K562 (cell line): ENCODE results near the gene SAE1. TPM values are rescaled to one million over a fixed set of nuclear protein-coding genes. Genes with fewer than 3 reads are reported as not detected.

ENCODE experiments used
- ATAC-seq: fragments of 200-7000 bp; cut with Tn5 transposase; 3 replicates; pipeline ENCODE4 v1.9.1; 2020; ENCODE audit warnings: moderate library complexity
- BruUV-seq: library from RNA; stranded (reverse); fragments of 400-500 nt; replicated peaks from 2 replicates; lab custom pipeline; 2021; lab: Mats Ljungman, UMichigan
- CTCF ChIA-PET: fragments of 300-600 bp; formaldehyde crosslinking; extraction: SDS; loops from one replicate; lab custom pipeline; 2021; ENCODE audit warnings: low intra/inter-chr PET ratio; lab: Yijun Ruan, JAX
- POLR2A ChIA-PET: fragments of 300-600, 350-650 bp; sonication (Branson Sonifier 250); formaldehyde crosslinking; extraction: SDS; loops from one replicate; lab custom pipeline; 2021; ENCODE audit warnings: antibody characterized with exemption, inconsistent platforms; lab: Yijun Ruan, JAX
- DNase-seq, 4 experiments: peaks; one replicate each; pipeline versions ENCODE4 v3.0.0 to v3.0.0-alpha.2; 2011 to 2018; ENCODE audit warnings: low spot score in 3 of 4, mixed read lengths in 3 of 4; ENCODE audit errors: extremely low read depth in 1 of 4
- FAIRE-seq: peaks from 2 replicates; lab custom pipeline; 2011; peaks lifted over from hg19 to GRCh38; lab: Jason Lieb, UNC
- H2AFZ ChIP-seq: 2 replicates; pipeline ENCODE4 v1.6.0; 2011; ENCODE audit warnings: low read depth, low read length, control low read depth, inconsistent platforms
- H3K27ac ChIP-seq: fragments of 200-600 bp; 3 replicates; pipeline ENCODE4 v1.8.0; 2011; ENCODE audit warnings: low read depth, mild to moderate bottlenecking, control low read depth, inconsistent platforms, low read length, moderate library complexity, mixed read lengths; ENCODE audit errors: extremely low read depth
- H3K27me3 ChIP-seq, 2 experiments: fragments of 300-600 bp in 1 of 2; 2 replicates in 1 of 2; 3 replicates in 1 of 2; pipeline versions ENCODE4 v1.6.0 to v1.8.0; 2011; ENCODE audit warnings: inconsistent platforms in 2 of 2, low read length in 2 of 2, mild to moderate bottlenecking in 1 of 2, mixed read lengths in 1 of 2, moderate library complexity in 1 of 2; ENCODE audit not compliant: control insufficient read depth in 2 of 2, insufficient read depth in 2 of 2
- H3K36me3 ChIP-seq: fragments of 300-600 bp; 3 replicates; pipeline ENCODE4 v1.8.0; 2011; ENCODE audit warnings: mild to moderate bottlenecking, low read length, inconsistent platforms; ENCODE audit not compliant: control insufficient read depth, insufficient read depth
- H3K4me1 ChIP-seq, 2 experiments: fragments of 200-600 bp in 1 of 2; replicated peaks in 1 of 2; 2 replicates in 1 of 2; 3 replicates in 1 of 2; pipeline versions ENCODE4 v1.5.1 to v1.8.0; 2011; ENCODE audit warnings: inconsistent platforms in 2 of 2, low read length in 2 of 2, mild to moderate bottlenecking in 1 of 2, mixed read lengths in 1 of 2, moderate library complexity in 1 of 2; ENCODE audit not compliant: control insufficient read depth in 2 of 2, insufficient read depth in 2 of 2
- H3K4me2 ChIP-seq: 2 replicates; pipeline ENCODE4 v1.6.1; 2011; ENCODE audit warnings: low read length, control low read depth, inconsistent platforms, mixed read lengths; ENCODE audit not compliant: insufficient read depth
- H3K4me3 ChIP-seq: fragments of 200-600 bp; sonication (generic), shearing (Covaris generic); 2 replicates; pipeline ENCODE4 v1.5.1; 2016; ENCODE audit warnings: control low read depth, inconsistent platforms
- H3K79me2 ChIP-seq: fragments of 200-600 bp; 3 replicates; pipeline ENCODE4 v1.8.0; 2011; ENCODE audit warnings: low read length, inconsistent platforms; ENCODE audit not compliant: control insufficient read depth, insufficient read depth
- H3K9ac ChIP-seq, 2 experiments: 2 replicates each; pipeline versions ENCODE4 v1.6.0 to v1.6.1; 2011; ENCODE audit warnings: low read depth in 2 of 2, low read length in 2 of 2, control low read depth in 1 of 2, inconsistent platforms in 1 of 2, mild to moderate bottlenecking in 1 of 2, mixed read lengths in 1 of 2; ENCODE audit not compliant: insufficient read depth in 1 of 2
- H3K9me1 ChIP-seq: one replicate; pipeline ENCODE4 v1.6.0; 2011; ENCODE audit warnings: inconsistent platforms, mild to moderate bottlenecking, low read length, moderate library complexity; ENCODE audit not compliant: control insufficient read depth, insufficient read depth
- H3K9me3 ChIP-seq: replicated peaks from 2 replicates; pipeline ENCODE4 v1.5.1; 2011; ENCODE audit warnings: low read depth, low read length, inconsistent platforms; ENCODE audit not compliant: control insufficient read depth, insufficient read depth
- H4K20me1 ChIP-seq: replicated peaks from 2 replicates; pipeline ENCODE4 v1.6.1; 2011; ENCODE audit warnings: low read length, inconsistent platforms, mixed read lengths; ENCODE audit not compliant: control insufficient read depth, insufficient read depth
- ATF3 ChIP-seq, 2 experiments: fragments of 450-650 bp in 1 of 2; sonication (generic) in 1 of 2; formaldehyde crosslinking in 1 of 2; IDR thresholded peaks in 1 of 2; conservative IDR thresholded peaks in 1 of 2; 2 replicates each; pipeline versions ENCODE4 v1.6.1 to v1.8.1; 2016 to 2023; ENCODE audit warnings: mild to moderate bottlenecking in 2 of 2, moderate library complexity in 2 of 2, inconsistent platforms in 1 of 2, missing genetic modification reagents in 1 of 2
- CBFA2T2 ChIP-seq: fragments of 450-650 bp; conservative IDR thresholded peaks from 2 replicates; pipeline ENCODE4 v1.6.1; 2017; ENCODE audit warnings: mild to moderate bottlenecking
- CSDE1 ChIP-seq, 2 experiments: fragments of 450-650 bp; IDR thresholded peaks; 2 replicates each; pipeline ENCODE4 v1.6.1; 2016; ENCODE audit warnings: mild to moderate bottlenecking in 1 of 2
- E2F4 ChIP-seq: sonication (generic); formaldehyde crosslinking; IDR thresholded peaks from 2 replicates; pipeline ENCODE4 v1.8.0; 2022; ENCODE audit warnings: mild to moderate bottlenecking, low read depth, missing genetic modification reagents
- FOXA1 ChIP-seq: fragments of 450-650 bp; IDR thresholded peaks from 2 replicates; pipeline ENCODE4 v1.6.1; 2016; ENCODE audit warnings: mild to moderate bottlenecking, borderline replicate concordance
- GATAD2A ChIP-seq: fragments of 450-650 bp; IDR thresholded peaks from 2 replicates; pipeline ENCODE4 v1.6.1; 2017
- HLTF ChIP-seq: fragments of 450-650 bp; IDR thresholded peaks from 2 replicates; pipeline ENCODE4 v1.6.1; 2016
- HMG20B ChIP-seq: fragments of 250-450 bp; sonication (Bioruptor Pico); IDR thresholded peaks from 2 replicates; pipeline ENCODE4 v1.5.0; 2021; ENCODE audit warnings: mild to moderate bottlenecking
- MAFK ChIP-seq: IDR thresholded peaks from 2 replicates; pipeline ENCODE4 v1.6.1; 2011; ENCODE audit warnings: low read length, improper control_type of control experiment
- MCM7 ChIP-seq, 2 experiments: fragments of 450-650 bp; IDR thresholded peaks; 2 replicates each; pipeline ENCODE4 v1.6.1; 2016 to 2018
- NR2C1 ChIP-seq, 2 experiments: fragments of 450-650 bp; IDR thresholded peaks; 2 replicates each; pipeline ENCODE4 v1.6.1; 2017; ENCODE audit warnings: mild to moderate bottlenecking in 2 of 2, antibody characterized with exemption in 1 of 2, inconsistent platforms in 1 of 2, missing compliant biosample characterization in 1 of 2, missing genetic modification characterization in 1 of 2
- PTTG1 ChIP-seq: fragments of 450-650 bp; IDR thresholded peaks from 2 replicates; pipeline ENCODE4 v1.6.1; 2016; ENCODE audit warnings: low read depth, mild to moderate bottlenecking, missing genetic modification characterization, missing compliant biosample characterization
- SIX5 ChIP-seq, 2 experiments: IDR thresholded peaks; 2 replicates each; pipeline ENCODE4 v1.6.1; 2011; ENCODE audit warnings: low read length in 2 of 2, borderline replicate concordance in 1 of 2, low read depth in 1 of 2, mild to moderate bottlenecking in 1 of 2, moderate library complexity in 1 of 2; ENCODE audit not compliant: insufficient read depth in 1 of 2
- SNIP1 ChIP-seq: fragments of 450-650 bp; IDR thresholded peaks from 2 replicates; pipeline ENCODE4 v1.7.1; 2017; ENCODE audit warnings: low read depth, mild to moderate bottlenecking
- WHSC1 ChIP-seq: IDR thresholded peaks from one replicate; pipeline ENCODE4 v1.6.1; 2012; ENCODE audit warnings: low read length, control low read depth, inconsistent platforms
- ZC3H8 ChIP-seq: fragments of 450-650 bp; IDR thresholded peaks from 2 replicates; pipeline ENCODE4 v1.6.1; 2017
- ZNF354B ChIP-seq: fragments of 250-450 bp; sonication (Bioruptor Pico); IDR thresholded peaks from 2 replicates; pipeline ENCODE4 v1.4.0; 2020
- ZNF444 ChIP-seq: fragments of 250-450 bp; sonication (Bioruptor Pico); IDR thresholded peaks from 2 replicates; pipeline ENCODE4 v1.4.0; 2020; ENCODE audit warnings: mild to moderate bottlenecking, moderate library complexity
- ZNF518B ChIP-seq: fragments of 250-450 bp; sonication (Bioruptor Pico); IDR thresholded peaks from 2 replicates; pipeline ENCODE4 v1.5.0; 2021; ENCODE audit warnings: mild to moderate bottlenecking, moderate library complexity
- WGBS: fragments of 100-300 bp; shearing (Covaris generic); methylation state at CpG from one replicate; pipeline ENCODE4 v1.1.6; 2016; ENCODE audit warnings: low coverage, mixed read lengths; ENCODE audit not compliant: insufficient coverage; ENCODE audit errors: missing lambda C conversion rate; 5-methylcytosine and 5-hydroxymethylcytosine counted together
- in situ Hi-C: fragments of 300-500 bp; cut with MboI; formaldehyde crosslinking; loops from 4 replicates; pipeline ENCODE4 v1.15.0; 2018; ENCODE audit warnings: inconsistent platforms, mixed read lengths
- intact Hi-C: fragments of 100-400 bp; cut with micrococcal nuclease; formaldehyde crosslinking; loops from 2 replicates; pipeline ENCODE4 v1.14.2; 2022
- polyA plus RNA-seq, 8 experiments: library from polyadenylated mRNA; depleted of rRNA in 4 of 8; stranded (reverse) in 5 of 8; unstranded in 3 of 8; fragments of >200 nt; fragmentation: Nextera tagmentation in 2 of 8; fragmentation: Illumina TruSeq in 1 of 8; extraction: Ambion mirVana in 2 of 8; extraction: Trizol in 1 of 8; gene quantifications; 2 replicates each; pipeline versions ENCODE4 v1.2.1 to v1.2.3, GENCODE V29; 2011 to 2014; ENCODE audit warnings: inconsistent platforms in 1 of 8, missing spikeins in 1 of 8
- total RNA-seq, 7 experiments: library from RNA; depleted of rRNA in 6 of 7; stranded (reverse); fragments of >200 nt in 6 of 7; fragmentation: Illumina TruSeq in 2 of 7; extraction: Trizol in 2 of 7; gene quantifications; 2 replicates each; pipeline versions ENCODE4 v1.2.1 to v1.2.3, GENCODE V29; 2011 to 2021; ENCODE audit warnings: low replicate concordance in 1 of 7

The SAE1 gene
- total and polyA plus RNA-seq, 9 of the 15 experiments (the other 6 are each of a cell fraction or from before 2014, with no cell fraction given) = 82.8 to 299 (median 217) TPM

GRCh38 chr19:47153266-47153665 lies 22.6 kb downstream of the SAE1 start (continued):
- TF ChIP-seq PTTG1 (tag) (no peak), GATAD2A (no peak), SIX5 (IDR thresholded peaks at IDR 0.05; ENCODE audit: borderline replicate concordance in 1 of 2, insufficient read depth in 1 of 2, low read depth in 1 of 2, low read length in 2 of 2) (no peak), CBFA2T2 (no peak), ZNF354B (CRISPR knock-in tag) (no peak)

- intact Hi-C loops (no loop called here), in situ Hi-C loops (loop anchor here (10.0 kb wide), 1 partner anchor 260 kb away; the partner anchor contains the start of gene MEIS3)
- Histone ChIP-seq H3K9me1 (no peaks in the 10 kb centered on the region), H3K4me3 (no peak overlapping the region), H3K79me2 (peaks cover 46% of the 10 kb centered on the region), H3K9ac (no peak overlapping the region), H3K27me3 (no peaks in the 10 kb centered on the region), H3K4me1 (peaks cover 2 to 19% of the 10 kb centered on the region in 2 experiments; a peak in 4 of 5 replicates), H2AFZ (no peak overlapping the region), H3K36me3 (peaks cover 93% of the 10 kb centered on the region), H3K4me2 (no peak overlapping the region), H4K20me1 (no peaks in the 10 kb centered on the region), H3K9me3 (no peaks in the 10 kb centered on the region), H3K27ac (no peak overlapping the region)
- no peak for ATAC-seq
- BruUV-seq = no TSS peak
- CTCF ChIA-PET = no interaction called here
- FAIRE-seq = no peak
- WGBS = 71% methylated on average over 7 of the region's 7 CpGs
- POLR2A ChIA-PET = interaction anchor here (0.7 to 1.2 kb wide), 2 partner anchors 10 to 18 kb away, joined by 3 to 4 read pairs; no protein-coding TSS in a partner anchor
- DNase-seq = no peak
- TF ChIP-seq CSDE1 (IDR thresholded peaks at IDR 0.05) (no peak), ZNF518B (CRISPR knock-in tag) (no peak), ATF3 (IDR thresholded peaks at IDR 0.05) (no peak), ATF3 (CRISPR knock-in tag; conservative IDR thresholded peaks at IDR 0.05) (no peak), ZNF444 (CRISPR knock-in tag) (no peak), FOXA1 (no peak), E2F4 (no peak), HMG20B (CRISPR knock-in tag) (no peak), ZC3H8 (no peak), MAFK (no peak), WHSC1 (no peak), NR2C1 (IDR thresholded peaks at IDR 0.05) (no peak), NR2C1 (tag; IDR thresholded peaks at IDR 0.05) (no peak), MCM7 (IDR thresholded peaks at IDR 0.05) (no peak), HLTF (no peak), SNIP1 (no peak)
Measured at GRCh38 chr19:47155148-47155547, 24.5 kb downstream of the SAE1 start.
